Stimulated activated memory B cell treated with anti-CD40 and anti-IgM and Interleukin-4, amounts not matched to agents 10 μg/mL and 1 μg/mL and 100 μg/mL, for 72 hours (primary cell): ENCODE results near the gene PIK3AP1.

Source experiments
- ATAC-seq: fragments of 150-1000 bp; cut with Tn5 transposase; 2 replicates; pipeline ENCODE4 v1.10.0; 2021
- H3K27ac Mint-ChIP-seq: one replicate; pipeline ENCODE4 v1.8.0; 2022; ENCODE audit warnings: mild to moderate bottlenecking, mixed read lengths
- H3K27me3 Mint-ChIP-seq: one replicate; pipeline ENCODE4 v1.8.0; 2022; ENCODE audit warnings: mixed read lengths
- H3K36me3 Mint-ChIP-seq: one replicate; pipeline ENCODE4 v1.8.0; 2022; ENCODE audit warnings: mixed read lengths
- H3K4me1 Mint-ChIP-seq: one replicate; pipeline ENCODE4 v1.8.0; 2022; ENCODE audit warnings: mixed read lengths
- H3K4me3 Mint-ChIP-seq: one replicate; pipeline ENCODE4 v1.8.0; 2022; ENCODE audit warnings: mild to moderate bottlenecking, moderate library complexity, mixed read lengths
- H3K9me3 Mint-ChIP-seq: one replicate; pipeline ENCODE4 v1.8.0; 2022; ENCODE audit warnings: mixed read lengths

The PIK3AP1 gene

DNA sequence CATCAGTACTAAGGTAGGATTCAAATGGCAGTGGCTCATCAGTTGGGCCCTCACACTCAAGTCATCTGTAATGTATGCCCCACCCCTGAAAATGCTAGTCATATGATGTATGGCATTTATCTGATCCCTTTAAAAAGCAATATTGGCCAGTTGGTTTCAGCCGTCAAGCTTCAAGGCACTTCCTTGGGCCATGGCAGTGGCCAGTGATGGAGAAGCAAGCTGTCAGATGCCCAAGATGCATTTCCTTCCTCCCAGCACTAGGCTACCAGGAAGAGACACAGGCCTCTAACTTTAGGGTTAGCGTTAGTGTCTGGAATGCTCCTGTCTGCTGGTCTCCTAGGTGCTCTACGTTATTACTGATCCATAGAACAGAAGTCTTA is 64.1 kb downstream of the PIK3AP1 start:
- peaks cover 58% of the 10 kb centered on the region for H3K36me3 Mint-ChIP-seq
- H3K4me1 Mint-ChIP-seq = peaks cover 80% of the 10 kb centered on the region
- peaks cover 5% of the 10 kb centered on the region for H3K9me3 Mint-ChIP-seq
- H3K27me3 Mint-ChIP-seq = no peaks in the 10 kb centered on the region
- peak overlapping the region; percentile 17 for H3K27ac Mint-ChIP-seq
- no peak overlapping the region for H3K4me3 Mint-ChIP-seq
- no peak for ATAC-seq

DNA sequence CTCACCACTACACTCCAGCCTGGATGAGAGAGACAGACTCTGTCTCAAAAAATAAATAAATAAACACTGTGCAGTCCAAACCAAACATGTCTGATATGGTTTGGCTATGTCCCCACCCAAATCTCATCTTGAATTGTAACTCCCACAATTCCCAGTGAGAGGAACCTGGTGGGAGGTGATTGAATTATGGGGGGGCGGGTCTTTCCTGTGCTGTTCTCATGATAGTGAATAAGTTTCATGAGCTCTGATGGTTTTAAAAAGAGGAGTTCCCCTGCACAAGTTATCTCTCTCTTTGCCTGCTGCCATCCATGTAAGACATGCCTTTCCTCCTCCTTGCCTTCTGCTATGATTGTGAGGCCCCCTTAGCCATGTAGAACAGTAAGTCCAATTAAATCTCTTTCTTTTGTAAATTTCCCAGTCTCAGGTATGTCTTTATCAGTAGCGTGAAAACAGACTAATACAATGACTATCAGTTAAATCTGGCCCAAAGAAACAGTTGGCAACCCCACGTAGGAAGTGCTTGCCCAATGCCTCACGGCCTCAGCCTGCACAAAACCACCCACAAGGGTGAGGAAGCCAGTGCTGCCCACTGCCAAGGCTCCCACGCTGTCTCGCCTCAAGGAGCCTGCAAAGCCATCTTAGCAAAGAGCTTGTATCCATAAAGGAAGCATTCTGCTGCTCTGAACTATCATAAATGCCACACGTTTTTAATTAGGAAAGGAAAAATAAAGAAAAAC is 64.7 kb downstream of the PIK3AP1 start:
- Mint-ChIP-seq H3K9me3 (peaks cover 5% of the 10 kb centered on the region), H3K27ac (peak overlapping the region; percentile 17), H3K4me3 (no peak overlapping the region), H3K4me1 (peaks cover 81% of the 10 kb centered on the region), H3K27me3 (no peaks in the 10 kb centered on the region), H3K36me3 (peaks cover 59% of the 10 kb centered on the region)
- ATAC-seq = no peak

DNA sequence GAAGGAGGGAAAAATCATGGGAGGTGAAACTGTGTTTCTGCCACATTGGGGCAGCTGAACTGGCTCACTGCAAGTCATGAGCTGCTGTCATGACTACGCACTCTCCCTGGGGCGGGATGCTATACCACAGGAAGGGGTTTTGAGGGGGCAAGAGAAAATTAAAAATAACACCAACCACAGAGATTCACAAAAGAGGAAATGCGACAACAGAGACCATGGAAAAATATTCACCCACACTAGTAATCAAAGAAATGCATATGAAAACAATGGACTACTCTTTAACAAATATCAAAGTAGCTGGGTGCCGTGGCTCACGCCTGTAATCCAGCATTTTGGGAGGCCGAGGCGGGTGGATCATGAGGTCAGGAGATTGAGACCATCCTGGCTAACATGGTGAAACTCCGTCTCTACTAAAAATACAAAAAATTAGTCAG is 68.3 kb downstream of the PIK3AP1 start:
- peak; percentile 96 for ATAC-seq
- H3K27ac Mint-ChIP-seq = peak overlapping the region; percentile 89
- H3K4me1 Mint-ChIP-seq = peaks cover 82% of the 10 kb centered on the region
- H3K4me3 Mint-ChIP-seq = peak overlapping the region; percentile 64
- no peaks in the 10 kb centered on the region for H3K27me3 Mint-ChIP-seq
- H3K36me3 Mint-ChIP-seq = peaks cover 92% of the 10 kb centered on the region
- peaks cover 5% of the 10 kb centered on the region for H3K9me3 Mint-ChIP-seq

DNA sequence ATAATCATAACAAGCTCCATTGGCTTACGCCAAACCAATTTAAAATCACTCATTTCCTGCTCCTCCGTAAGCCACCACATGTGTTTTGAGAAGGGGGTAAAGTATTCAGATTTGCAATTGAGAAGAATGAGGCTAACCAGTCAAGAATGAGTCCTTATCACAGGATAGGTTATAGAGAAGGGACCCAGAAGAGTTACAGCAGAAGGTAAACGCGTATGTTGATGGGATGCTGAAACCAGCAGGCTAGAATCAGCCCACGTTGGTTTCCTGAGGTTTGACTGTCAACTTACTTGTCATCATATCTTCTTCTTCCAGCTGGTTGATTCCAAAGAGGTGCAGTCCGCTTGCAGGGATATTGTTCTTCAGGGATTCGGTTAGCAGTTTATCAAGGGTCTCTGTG is 69.4 kb downstream of the PIK3AP1 start:
- H3K4me1 Mint-ChIP-seq = peaks cover 82% of the 10 kb centered on the region
- H3K36me3 Mint-ChIP-seq = peaks cover 91% of the 10 kb centered on the region
- ATAC-seq = no peak

DNA sequence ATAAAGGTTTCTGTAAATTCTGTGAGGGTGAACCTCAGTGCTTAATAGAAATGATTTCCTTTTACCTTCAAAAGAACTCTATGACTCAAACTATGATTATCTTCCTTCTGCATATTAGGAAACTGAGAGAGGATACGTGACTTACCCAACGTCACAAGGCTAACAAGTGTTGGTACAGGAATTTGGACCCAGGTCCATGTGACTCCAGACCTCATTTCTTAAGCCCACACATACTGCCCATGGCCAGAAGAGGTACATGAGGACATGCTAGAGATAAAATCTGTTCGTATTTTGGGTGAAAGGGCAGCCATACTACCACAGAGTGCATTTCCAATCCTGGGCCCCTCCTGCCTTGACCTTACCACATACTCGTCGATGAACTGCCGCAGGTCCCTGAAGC is 72.0 kb downstream of the PIK3AP1 start:
- Mint-ChIP-seq H3K4me3 (peak overlapping the region; percentile 12), H3K9me3 (no peaks in the 10 kb centered on the region), H3K4me1 (peaks cover 81% of the 10 kb centered on the region), H3K36me3 (peaks cover 79% of the 10 kb centered on the region), H3K27ac (peak overlapping the region; percentile 89), H3K27me3 (no peaks in the 10 kb centered on the region)
- ATAC-seq = no peak

More for the DNA sequence above, 69.4 kb downstream of the PIK3AP1 start:
- no peaks in the 10 kb centered on the region for H3K27me3 Mint-ChIP-seq
- peak overlapping the region; percentile 89 for H3K27ac Mint-ChIP-seq
- H3K9me3 Mint-ChIP-seq = peaks cover 5% of the 10 kb centered on the region
- peak overlapping the region; percentile 3 for H3K4me3 Mint-ChIP-seq

DNA sequence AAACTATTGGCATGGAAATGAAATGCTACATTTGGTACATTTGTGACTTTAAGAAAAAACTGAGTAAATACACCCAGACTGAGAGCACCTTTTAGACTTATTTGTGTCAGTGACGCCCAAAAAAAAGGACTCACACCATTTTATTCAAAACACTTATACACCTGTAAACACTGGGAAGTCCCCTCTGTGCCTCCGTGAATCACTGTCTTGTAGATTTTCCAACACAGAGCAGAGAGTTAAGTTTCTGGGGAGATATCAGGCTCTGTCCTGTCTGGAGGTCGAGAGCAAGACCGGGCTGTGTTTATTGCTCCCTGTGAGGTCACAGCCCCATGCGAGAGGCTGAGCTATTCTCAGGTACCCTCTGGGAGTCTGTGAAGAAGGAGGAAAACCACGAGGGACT is 72.8 kb downstream of the PIK3AP1 start:
- Mint-ChIP-seq H3K4me1 (peaks cover 79% of the 10 kb centered on the region), H3K9me3 (no peaks in the 10 kb centered on the region), H3K27me3 (no peaks in the 10 kb centered on the region), H3K27ac (peak overlapping the region; percentile 89), H3K36me3 (peaks cover 75% of the 10 kb centered on the region), H3K4me3 (peak overlapping the region; percentile 62)
- peak; percentile 39 for ATAC-seq

DNA sequence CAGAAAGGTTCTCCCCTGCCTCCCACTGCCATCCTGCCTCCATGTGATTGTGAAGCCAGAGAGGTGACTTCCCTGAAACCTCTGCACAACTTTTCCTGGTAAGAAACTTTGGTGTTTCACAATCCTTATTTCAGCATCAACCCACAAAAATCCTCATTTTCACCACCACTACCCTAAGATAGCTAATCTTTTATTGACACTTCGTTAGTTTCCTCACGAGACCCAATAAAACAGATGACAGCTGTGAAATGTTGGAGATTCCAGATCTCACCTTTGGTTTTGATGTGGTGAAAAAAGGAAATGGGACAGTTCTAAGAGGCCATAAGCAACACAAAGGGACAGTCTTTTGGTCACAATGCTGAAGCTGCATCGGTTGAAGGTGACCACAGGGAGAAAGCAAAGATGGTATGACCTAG is 73.6 kb downstream of the PIK3AP1 start:
- H3K27ac Mint-ChIP-seq = peak overlapping the region; percentile 89
- peak overlapping the region; percentile 41 for H3K4me3 Mint-ChIP-seq

DNA sequence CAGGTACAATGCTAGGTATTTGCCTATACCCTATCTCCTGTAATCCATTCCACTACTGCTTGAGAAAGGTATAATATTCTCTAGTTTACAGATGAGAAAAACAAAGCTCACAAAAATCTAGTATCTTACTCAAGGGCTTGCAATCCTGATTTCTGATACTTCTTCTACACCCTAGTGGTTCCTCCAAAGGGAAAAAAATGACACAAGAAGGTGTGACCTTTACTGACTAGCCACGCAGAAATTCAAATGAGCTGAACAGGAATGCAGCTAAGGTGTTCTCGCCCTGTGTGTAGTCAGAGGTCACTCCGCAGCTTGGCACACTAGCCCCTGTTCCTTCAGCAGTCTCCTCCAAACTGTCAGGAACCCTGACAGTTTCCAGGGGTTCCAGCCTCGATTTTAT is 74.0 kb downstream of the PIK3AP1 start:
- H3K4me3 Mint-ChIP-seq = peak overlapping the region; percentile 41
- H3K27ac Mint-ChIP-seq = peak overlapping the region; percentile 89
- peaks cover 74% of the 10 kb centered on the region for H3K4me1 Mint-ChIP-seq
- H3K36me3 Mint-ChIP-seq = peaks cover 69% of the 10 kb centered on the region
- no peak for ATAC-seq
- H3K27me3 Mint-ChIP-seq = no peaks in the 10 kb centered on the region
- no peaks in the 10 kb centered on the region for H3K9me3 Mint-ChIP-seq

More for the DNA sequence above, 73.6 kb downstream of the PIK3AP1 start:
- H3K9me3 Mint-ChIP-seq = no peaks in the 10 kb centered on the region
- H3K27me3 Mint-ChIP-seq = no peaks in the 10 kb centered on the region
- peaks cover 73% of the 10 kb centered on the region for H3K36me3 Mint-ChIP-seq
- H3K4me1 Mint-ChIP-seq = peaks cover 78% of the 10 kb centered on the region
- ATAC-seq = no peak

DNA sequence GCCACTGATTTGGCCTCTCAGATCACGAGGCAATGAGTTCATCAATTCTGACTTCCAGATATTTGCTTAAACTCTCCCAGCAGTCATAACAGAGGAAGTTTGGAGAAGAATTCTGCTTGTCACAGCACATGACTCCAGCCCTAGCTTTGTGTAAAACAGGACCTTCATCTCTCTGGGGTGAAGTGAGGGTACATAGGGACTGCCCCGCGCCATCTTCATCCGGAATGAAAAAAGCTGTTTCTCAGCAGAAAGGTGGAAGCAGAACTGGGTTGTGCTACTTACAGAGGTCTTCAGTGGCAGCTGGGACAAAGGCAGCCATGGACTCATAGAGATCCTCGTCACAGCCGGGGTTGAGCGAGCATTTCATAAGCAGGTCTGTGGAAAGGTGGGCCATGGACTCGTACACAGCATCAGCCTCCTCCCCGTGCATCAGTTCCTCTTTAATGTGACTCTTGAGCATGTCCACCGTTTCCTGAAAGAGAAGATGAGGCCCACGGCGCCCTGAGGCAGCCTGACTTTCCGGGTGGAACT is 75.1 kb downstream of the PIK3AP1 start:
- no peaks in the 10 kb centered on the region for H3K27me3 Mint-ChIP-seq
- no peaks in the 10 kb centered on the region for H3K9me3 Mint-ChIP-seq
- peak overlapping the region; percentile 89 for H3K27ac Mint-ChIP-seq
- peak; percentile 92 for ATAC-seq
- peak overlapping the region; percentile 50 for H3K4me3 Mint-ChIP-seq
- peaks cover 65% of the 10 kb centered on the region for H3K4me1 Mint-ChIP-seq
- peaks cover 59% of the 10 kb centered on the region for H3K36me3 Mint-ChIP-seq

DNA sequence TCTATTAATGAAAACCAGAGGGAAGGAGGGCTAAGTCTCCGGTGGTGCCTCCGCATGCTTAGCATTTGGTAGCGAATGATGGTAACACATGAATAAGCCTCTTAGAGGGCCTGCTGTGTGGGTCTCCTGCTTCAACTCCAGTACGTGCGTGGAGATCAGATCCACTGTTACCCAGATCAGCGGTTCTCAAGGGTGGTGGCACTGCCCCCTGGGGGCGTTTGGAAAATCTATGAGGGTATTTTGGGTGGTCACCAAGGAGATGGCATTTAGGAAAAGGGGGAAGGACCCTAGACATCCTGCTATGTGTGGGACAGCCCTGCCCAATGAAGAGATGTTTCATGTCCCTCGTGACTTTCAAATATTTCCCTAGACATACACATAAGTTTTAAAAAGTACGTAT is 76.4 kb downstream of the PIK3AP1 start:
- ATAC-seq = no peak
- peaks cover 55% of the 10 kb centered on the region for H3K36me3 Mint-ChIP-seq
- H3K4me3 Mint-ChIP-seq = no peak overlapping the region
- peaks cover 65% of the 10 kb centered on the region for H3K4me1 Mint-ChIP-seq
- no peaks in the 10 kb centered on the region for H3K27me3 Mint-ChIP-seq
- H3K27ac Mint-ChIP-seq = peak overlapping the region; percentile 35
- no peaks in the 10 kb centered on the region for H3K9me3 Mint-ChIP-seq

DNA sequence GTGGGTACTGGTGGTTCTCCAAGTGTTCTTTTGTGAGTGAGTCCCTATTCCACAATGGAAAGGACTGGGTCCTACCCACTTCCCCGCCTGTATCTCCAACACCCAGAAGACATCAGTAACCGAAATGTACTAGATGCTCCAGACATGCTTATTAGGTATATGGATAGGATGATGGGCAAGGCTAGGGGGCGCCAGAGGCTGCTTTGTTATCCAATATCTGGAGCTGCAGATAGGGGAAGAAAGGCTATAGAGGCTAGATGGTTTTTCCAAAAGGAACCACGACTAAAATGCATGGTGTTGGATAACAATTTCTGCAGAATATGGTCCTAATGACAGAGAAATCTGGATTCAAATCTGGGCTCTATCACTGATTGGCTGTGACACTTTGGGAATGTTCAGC is 77.3 kb downstream of the PIK3AP1 start:
- Mint-ChIP-seq H3K36me3 (peaks cover 51% of the 10 kb centered on the region), H3K27me3 (no peaks in the 10 kb centered on the region), H3K4me3 (no peak overlapping the region), H3K4me1 (peaks cover 56% of the 10 kb centered on the region), H3K9me3 (no peaks in the 10 kb centered on the region), H3K27ac (peak overlapping the region; percentile 74)
- ATAC-seq = peak; percentile 39

DNA sequence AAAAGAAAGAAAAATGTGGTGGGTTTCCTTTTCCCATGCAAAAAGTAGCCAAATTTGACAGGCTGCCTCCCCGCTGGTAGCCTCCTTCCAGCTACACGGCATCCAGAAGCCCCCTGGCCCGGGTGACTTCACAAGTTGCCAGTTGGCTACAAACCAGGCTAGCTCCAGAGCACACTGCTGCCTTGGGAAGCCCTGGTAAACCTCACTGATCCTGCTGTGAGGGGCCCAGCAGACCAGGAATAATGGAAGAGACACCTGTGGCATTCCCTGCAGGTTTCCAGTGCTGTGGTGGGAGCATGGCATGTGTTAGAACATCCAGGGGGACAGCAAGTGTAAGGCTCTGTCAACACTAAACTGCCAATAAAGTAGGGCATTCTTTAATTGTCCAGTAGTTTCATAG is 77.8 kb downstream of the PIK3AP1 start:
- Mint-ChIP-seq H3K27ac (peak overlapping the region; percentile 74), H3K36me3 (peaks cover 51% of the 10 kb centered on the region)

DNA sequence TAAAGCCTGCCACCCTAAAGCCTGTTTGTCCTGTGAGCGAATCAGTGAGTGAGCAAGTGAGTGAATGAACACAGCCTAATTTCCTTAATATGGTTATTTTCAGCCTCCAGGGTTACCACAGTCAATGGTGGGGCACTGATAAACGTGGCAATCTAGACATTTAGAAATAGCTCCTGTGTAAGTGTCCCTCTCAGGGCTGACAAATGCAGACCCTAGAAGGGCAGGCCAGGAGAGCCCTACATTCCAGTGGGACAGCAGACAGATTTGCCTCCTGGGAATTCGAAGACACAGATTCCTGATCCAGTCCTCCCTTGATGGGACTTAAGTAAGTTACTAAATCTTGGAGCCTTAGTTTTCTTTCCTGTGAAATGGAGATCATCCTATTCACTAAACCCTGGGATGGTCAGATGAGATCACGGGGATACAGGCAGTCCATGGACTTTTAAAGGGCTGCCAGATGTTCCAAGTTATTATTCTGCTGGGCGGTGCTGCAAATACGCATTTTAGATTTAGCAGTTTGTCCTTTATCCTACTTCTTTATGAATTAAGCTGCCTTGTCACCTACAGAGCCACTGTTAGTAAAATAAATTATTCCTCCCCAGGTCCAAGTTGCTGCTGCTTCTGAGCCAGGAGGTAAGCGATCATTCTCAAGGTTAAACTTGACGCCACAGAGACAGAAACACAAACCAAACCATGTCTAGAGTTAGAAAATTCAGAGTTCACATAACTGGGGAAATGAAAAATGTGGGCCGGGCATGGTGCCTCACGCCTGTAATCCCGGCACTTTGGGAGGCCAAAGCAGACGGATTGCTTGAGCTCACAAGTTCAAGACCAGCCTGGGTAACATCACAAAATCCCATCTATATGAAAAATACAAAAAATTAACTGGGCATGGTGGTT is 78.7 kb downstream of the PIK3AP1 start:
- Mint-ChIP-seq H3K27me3 (no peaks in the 10 kb centered on the region), H3K9me3 (no peaks in the 10 kb centered on the region), H3K4me1 (peaks cover 49% of the 10 kb centered on the region), H3K4me3 (no peak overlapping the region), H3K36me3 (peaks cover 48% of the 10 kb centered on the region), H3K27ac (peak overlapping the region; percentile 74)
- no peak for ATAC-seq

More for the DNA sequence above, 77.8 kb downstream of the PIK3AP1 start:
- H3K4me3 Mint-ChIP-seq = no peak overlapping the region
- no peaks in the 10 kb centered on the region for H3K27me3 Mint-ChIP-seq
- H3K4me1 Mint-ChIP-seq = peaks cover 52% of the 10 kb centered on the region
- H3K9me3 Mint-ChIP-seq = no peaks in the 10 kb centered on the region
- ATAC-seq = no peak

DNA sequence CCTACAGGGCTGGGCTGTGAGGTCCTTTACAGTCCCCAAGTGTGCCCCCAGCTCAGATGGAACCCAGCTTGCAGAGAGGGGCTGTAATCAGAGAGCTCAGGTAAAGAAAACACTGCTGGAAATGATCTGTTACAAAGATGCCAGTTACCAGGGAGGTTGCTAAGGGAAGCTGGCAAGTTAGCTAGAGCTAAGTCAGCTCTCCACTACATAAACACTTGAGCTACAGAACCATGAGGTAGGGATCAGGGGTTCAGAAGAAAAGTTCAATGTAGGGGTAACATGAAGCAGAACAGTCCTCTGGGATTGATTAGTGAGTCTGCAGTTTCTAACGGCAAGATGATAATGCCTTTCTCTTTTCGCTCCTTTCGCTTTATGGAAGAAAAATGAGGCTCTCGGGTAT is 80.4 kb downstream of the PIK3AP1 start:
- Mint-ChIP-seq H3K9me3 (no peaks in the 10 kb centered on the region), H3K36me3 (peaks cover 36% of the 10 kb centered on the region), H3K4me3 (no peak overlapping the region), H3K4me1 (peaks cover 32% of the 10 kb centered on the region), H3K27ac (peak overlapping the region; percentile 75), H3K27me3 (no peaks in the 10 kb centered on the region)
- no peak for ATAC-seq

DNA sequence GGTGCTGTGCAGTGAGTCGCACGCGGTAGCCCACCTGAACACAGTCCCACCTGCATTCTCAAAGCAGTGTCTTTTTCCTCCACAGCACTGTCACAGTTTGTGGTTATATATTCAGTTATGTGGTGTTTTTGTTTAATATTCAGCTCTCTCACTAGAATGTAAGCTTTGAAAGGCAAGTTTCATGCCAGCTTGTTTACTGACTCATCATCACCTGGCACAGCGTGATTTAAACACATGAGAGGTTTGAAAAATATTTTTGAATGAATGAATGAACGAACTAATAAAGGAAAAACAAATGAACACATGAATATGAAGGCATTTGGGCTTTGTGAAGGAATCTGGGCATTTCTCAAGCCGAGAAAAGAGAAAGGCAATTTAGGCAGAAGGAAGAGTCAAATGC is 81.6 kb downstream of the PIK3AP1 start:
- H3K4me1 Mint-ChIP-seq = peaks cover 26% of the 10 kb centered on the region
- H3K27me3 Mint-ChIP-seq = no peaks in the 10 kb centered on the region
- no peaks in the 10 kb centered on the region for H3K9me3 Mint-ChIP-seq
- H3K27ac Mint-ChIP-seq = peak overlapping the region; percentile 75
- H3K4me3 Mint-ChIP-seq = no peak overlapping the region
- ATAC-seq = no peak
- peaks cover 47% of the 10 kb centered on the region for H3K36me3 Mint-ChIP-seq
